Muscle of leg (tissue), 11 donors: ENCODE measurements around the gene ALDH9A1. TPM values are rescaled to one million over a fixed set of nuclear protein-coding genes. Genes with fewer than 3 reads are reported as not detected.
"Not testable (repeated sequence)": the region's sequence is repeated elsewhere in the genome, so short reads cannot be mapped to it uniquely, and the experiment has no call there.

ENCODE experiments used
- DNase-seq: peaks from one replicate; pipeline ENCODE4 v3.0.0; 2013
- H3K27ac ChIP-seq: one replicate; pipeline ENCODE4 v1.5.1; 2013; ENCODE audit warnings: mild to moderate bottlenecking, low read length, control low read depth
- H3K27me3 ChIP-seq: one replicate; pipeline ENCODE4 v1.6.1; 2013; ENCODE audit warnings: low read length; ENCODE audit not compliant: control insufficient read depth, insufficient read depth
- H3K36me3 ChIP-seq: one replicate; pipeline ENCODE4 v1.6.1; 2013; ENCODE audit warnings: low read length; ENCODE audit not compliant: control insufficient read depth, insufficient read depth
- H3K4me1 ChIP-seq: one replicate; pipeline ENCODE4 v1.6.1; 2013; ENCODE audit warnings: low read length; ENCODE audit not compliant: control insufficient read depth, insufficient read depth
- H3K4me3 ChIP-seq: one replicate; pipeline ENCODE4 v1.5.1; 2013; ENCODE audit warnings: low read length, control low read depth
- H3K9me3 ChIP-seq: replicated peaks from 2 replicates; pipeline ENCODE4 v1.6.1; 2013; ENCODE audit warnings: low read depth, low read length; ENCODE audit not compliant: control insufficient read depth
- WGBS: methylation state at CpG from one replicate; pipeline ENCODE4 v1.1.5; 2013; ENCODE audit warnings: missing lambda C conversion rate; ENCODE audit not compliant: insufficient coverage; 5-methylcytosine and 5-hydroxymethylcytosine counted together
- polyA plus RNA-seq, 8 donors: library from polyadenylated mRNA; unstranded; fragments of 120-200 nt; gene quantifications; one replicate each; pipeline versions ENCODE4 v1.2.1 to v1.2.3, GENCODE V29; 2013; ENCODE audit warnings: inconsistent platforms in 1 of 8, low replicate concordance in 1 of 8; ENCODE audit not compliant: insufficient read length in 8 of 8, insufficient read depth in 1 of 8
- total RNA-seq: library from RNA; stranded (reverse); fragments of 120-200 nt; gene quantifications from one replicate; pipeline ENCODE4 v1.2.4, GENCODE V29; 2013

ALDH9A1 gene
- total and polyA plus RNA-seq, 9 donors = 37.1 to 55.2 (median 42.4) TPM

DNA sequence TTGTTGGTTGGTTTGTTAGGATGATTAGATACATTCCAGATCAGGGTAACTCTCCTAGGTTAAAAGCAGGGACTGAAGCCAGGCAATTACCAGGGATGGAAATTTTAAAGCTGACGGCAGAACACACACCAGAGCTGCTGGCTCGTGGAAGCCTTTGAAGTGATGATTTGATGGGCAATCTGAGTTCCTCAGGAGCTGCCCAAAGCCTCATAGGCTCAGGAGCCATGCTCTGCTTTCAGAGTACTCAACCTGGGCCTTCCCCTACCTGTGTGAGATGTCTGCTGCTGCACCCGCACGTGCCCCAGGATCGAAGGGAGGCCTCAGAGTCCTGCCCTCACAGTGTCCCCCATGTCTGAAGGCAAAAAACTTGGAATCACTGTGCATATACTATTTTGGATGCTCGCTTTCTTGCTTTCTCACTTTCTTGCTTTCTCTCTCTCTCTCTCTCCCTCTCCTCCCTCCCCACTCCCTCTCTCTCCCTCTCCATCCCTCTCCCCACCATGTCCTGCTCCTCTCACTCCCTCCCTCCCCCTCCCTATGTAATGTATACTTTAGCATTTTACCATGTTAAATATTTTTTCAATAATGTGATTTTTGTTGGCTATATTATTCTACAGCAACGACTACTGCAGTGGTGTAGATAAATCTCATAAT, 49.3 kb downstream of the ALDH9A1 start:
- Histone ChIP-seq H3K4me3 (no peak overlapping the region), H3K27me3 (no peaks in the 10 kb centered on the region), H3K4me1 (no peaks in the 10 kb centered on the region), H3K9me3 (no peaks in the 10 kb centered on the region), H3K27ac (no peak overlapping the region), H3K36me3 (peaks cover 24% of the 10 kb centered on the region)
- WGBS = 61% methylated on average over 3 of the region's 7 CpGs
- DNase-seq = no peak

DNA sequence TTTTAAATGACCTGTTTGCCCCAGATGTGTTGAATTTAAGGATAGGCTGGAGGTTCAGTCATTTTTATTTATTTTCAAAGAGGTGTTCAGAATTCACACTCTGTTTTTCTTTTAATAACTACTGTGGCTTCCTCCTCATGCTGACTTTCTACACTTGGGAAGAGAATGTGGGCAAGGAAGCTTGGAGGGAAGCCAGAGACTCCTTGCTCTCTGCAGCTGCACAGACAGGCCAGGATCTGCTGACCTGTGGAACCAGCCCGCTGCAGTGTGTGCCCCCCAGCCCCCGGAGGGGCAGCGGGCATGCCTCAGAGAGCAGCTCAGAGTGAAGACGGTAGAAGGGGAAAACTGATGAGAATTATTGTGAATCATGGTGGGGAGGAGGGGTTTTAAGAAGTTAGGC, 50.4 kb downstream of the ALDH9A1 start:
- H3K36me3 ChIP-seq = peaks cover 17% of the 10 kb centered on the region
- no peaks in the 10 kb centered on the region for H3K4me1 ChIP-seq
- no peaks in the 10 kb centered on the region for H3K27me3 ChIP-seq
- no peaks in the 10 kb centered on the region for H3K9me3 ChIP-seq
- no peak overlapping the region for H3K27ac ChIP-seq
- 93% methylated on average over 4 of the region's 4 CpGs for WGBS
- H3K4me3 ChIP-seq = no peak overlapping the region
- DNase-seq = no peak

DNA sequence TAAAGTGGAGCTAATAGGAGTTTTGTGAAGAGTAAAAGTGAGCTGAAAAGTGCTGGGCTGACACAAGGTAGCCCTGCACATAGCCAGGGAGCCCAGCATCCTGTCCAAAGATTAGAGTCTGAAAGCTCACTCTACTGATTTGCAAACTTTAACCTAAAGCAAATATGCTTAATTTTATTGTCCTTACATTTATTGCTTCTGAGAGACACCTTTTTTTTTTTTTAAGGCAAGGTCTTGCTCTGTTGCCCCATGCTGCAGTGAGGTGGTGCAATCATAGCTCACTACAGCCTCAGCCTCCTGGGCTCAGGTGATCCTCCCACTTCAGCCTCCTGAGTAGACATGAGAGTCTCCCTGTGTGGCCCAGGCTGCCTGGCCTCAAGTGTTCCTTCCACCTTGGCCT, 50.8 kb downstream of the ALDH9A1 start:
- H3K9me3 ChIP-seq = no peaks in the 10 kb centered on the region
- DNase-seq = no peak
- H3K4me1 ChIP-seq = no peaks in the 10 kb centered on the region
- no peak overlapping the region for H3K4me3 ChIP-seq
- H3K36me3 ChIP-seq = peaks cover 12% of the 10 kb centered on the region
- H3K27me3 ChIP-seq = no peaks in the 10 kb centered on the region
- H3K27ac ChIP-seq = no peak overlapping the region

DNA sequence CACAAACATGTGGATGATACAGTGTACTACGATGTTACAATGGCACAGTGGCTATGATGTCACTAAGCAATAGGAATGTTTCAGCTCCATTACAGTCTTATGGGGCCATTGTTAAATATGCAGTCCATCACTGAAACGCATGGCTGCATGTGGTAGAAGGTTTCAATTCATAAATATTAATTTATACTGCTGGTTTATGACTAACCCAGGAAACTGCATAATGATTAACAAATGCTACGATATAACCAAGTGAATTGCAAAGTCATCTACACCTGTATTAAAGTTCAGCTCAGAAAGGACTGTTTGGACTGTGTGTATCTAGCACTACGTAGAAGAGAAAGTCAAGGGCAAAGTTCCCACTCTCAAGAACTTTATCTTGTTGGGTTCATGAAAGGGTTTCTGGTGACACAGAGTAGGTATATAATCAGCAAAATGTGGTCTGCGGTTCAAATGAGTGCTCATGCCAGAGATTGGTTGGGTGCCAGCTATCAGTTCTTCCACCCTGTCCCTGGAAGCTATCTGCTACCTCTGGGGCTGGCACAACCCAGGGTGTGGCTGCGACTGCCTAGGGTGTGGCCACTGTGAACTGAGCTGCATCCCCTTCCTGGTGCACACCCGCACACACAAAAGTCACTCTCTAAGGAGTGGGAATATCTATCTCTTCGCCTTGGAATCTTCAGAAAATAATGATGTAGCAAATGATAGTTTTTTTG, 52.6 kb downstream of the ALDH9A1 start:
- Histone ChIP-seq H3K4me3 (no peak overlapping the region), H3K36me3 (peaks cover 8% of the 10 kb centered on the region), H3K4me1 (no peaks in the 10 kb centered on the region), H3K27me3 (no peaks in the 10 kb centered on the region), H3K9me3 (no peaks in the 10 kb centered on the region), H3K27ac (no peak overlapping the region)
- DNase-seq = no peak
- WGBS = 50% methylated on average over 1 of the region's 8 CpGs

DNA sequence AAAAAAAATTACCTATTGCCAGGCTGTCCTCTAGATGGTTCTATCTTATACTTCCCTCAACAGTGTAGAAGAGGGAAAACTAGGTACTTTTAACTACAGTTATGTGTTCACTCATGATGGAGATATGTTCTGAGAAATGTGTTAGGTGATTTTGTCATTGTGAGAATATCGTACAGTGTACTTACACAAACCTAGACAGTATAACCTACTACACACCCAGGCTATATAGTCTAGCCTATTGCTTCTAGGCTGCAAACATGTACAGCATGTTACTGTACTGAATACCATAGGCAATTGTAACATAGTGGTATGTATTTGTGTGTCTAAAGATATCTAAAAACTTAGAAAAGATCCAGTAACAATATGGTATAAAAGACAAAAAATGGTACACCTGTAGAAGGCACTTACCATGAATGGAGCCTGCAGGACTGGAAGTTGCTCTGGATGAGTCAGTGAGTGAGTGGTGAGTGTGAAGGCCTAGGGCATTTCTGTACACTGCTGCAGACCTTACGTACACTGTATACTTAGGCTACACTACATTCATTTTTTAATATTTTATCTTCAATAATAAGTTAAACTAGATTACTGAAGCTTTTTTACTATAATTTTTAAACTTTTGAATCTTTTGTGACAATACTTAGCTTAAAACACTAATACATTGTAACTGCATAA, 54.2 kb downstream of the ALDH9A1 start:
- H3K27me3 ChIP-seq = no peaks in the 10 kb centered on the region
- no peaks in the 10 kb centered on the region for H3K4me1 ChIP-seq
- no CpG with 5 or more reads among the region's 2 CpGs for WGBS

DNA sequence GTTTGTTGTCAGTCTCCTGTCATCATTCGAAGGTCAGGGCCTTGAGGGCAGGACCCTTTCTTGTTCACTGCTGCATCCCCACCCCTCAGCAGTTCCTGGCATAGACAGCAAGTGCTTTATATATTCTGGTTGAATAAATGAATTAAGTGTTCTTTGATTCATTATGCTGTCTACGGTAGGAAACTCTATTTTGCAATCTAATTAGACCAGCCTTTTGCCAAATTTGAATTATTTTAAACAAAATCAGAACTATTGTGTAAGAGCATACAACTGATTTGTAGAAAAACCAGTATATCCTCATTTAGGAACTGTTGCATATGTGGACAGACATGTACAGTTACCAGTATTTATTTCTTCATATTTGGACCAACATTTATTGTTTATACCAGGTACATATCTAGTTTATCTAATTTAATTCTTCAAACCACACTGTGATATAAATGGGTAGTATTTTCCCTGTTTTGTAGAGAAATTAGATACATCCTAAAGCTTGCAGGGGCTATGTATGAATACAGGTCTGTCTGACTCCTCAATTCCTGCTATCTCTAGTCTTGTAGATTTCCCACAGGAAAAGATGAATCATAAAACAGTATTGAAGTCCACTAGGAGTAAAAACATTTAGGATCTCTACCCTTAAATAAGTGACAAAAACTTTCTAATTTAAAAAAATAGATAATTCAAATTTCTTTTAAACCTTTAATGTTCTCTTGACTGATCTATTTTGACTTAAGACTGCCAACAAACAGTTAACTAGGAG, 57.0 kb downstream of the ALDH9A1 start:
- WGBS = no CpG with 5 or more reads among the region's 2 CpGs
- H3K4me3 ChIP-seq = no peak overlapping the region
- peaks cover 2% of the 10 kb centered on the region for H3K36me3 ChIP-seq
- no peaks in the 10 kb centered on the region for H3K4me1 ChIP-seq
- H3K27me3 ChIP-seq = no peaks in the 10 kb centered on the region
- DNase-seq = no peak
- H3K27ac ChIP-seq = no peak overlapping the region
- no peaks in the 10 kb centered on the region for H3K9me3 ChIP-seq

More for the DNA sequence above, 54.2 kb downstream of the ALDH9A1 start:
- peaks cover 2% of the 10 kb centered on the region for H3K36me3 ChIP-seq
- no peak overlapping the region for H3K27ac ChIP-seq
- H3K9me3 ChIP-seq = no peaks in the 10 kb centered on the region
- no peak overlapping the region for H3K4me3 ChIP-seq
- no peak for DNase-seq

DNA sequence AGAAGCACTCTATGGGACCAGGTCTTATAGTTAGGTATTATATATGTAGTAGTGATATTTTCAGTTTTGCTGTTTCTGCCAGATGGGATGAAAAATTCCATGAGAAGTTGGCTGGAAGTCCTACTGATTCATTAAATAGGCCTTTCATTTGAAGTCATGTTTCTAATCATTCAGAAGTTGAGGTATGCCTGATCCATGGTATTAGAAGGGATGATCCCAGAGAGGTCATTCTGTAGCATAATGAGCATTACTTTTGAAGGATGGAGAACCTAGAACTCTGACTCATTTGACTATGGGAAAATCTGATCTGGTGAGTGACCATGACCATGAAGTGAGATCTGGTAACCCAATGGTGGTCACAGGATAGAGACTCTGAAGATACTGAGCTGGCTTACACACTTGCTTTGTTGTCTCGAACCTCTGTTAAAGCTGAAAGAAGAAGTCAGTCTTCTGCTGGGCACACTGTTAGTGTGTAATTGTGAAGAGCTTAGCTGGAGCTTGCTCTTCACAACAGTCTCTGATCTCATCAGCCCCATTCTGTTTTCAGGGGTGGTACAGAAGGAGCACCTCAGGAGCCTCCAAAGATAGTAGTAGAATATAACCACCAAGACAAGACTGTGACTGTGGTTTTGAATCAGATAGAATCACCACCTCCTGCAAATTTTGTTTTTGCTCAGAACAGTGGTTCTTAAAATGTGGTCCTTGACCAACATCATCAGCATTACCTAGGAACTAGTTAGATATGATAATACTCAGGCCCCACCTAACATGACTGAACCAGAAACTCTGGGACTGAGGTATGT, 58.3 kb downstream of the ALDH9A1 start:
- DNase-seq = no peak
- Histone ChIP-seq H3K27me3 (no peaks in the 10 kb centered on the region), H3K9me3 (no peaks in the 10 kb centered on the region), H3K4me1 (no peaks in the 10 kb centered on the region), H3K4me3 (no peak overlapping the region), H3K36me3 (peaks cover 2% of the 10 kb centered on the region), H3K27ac (no peak overlapping the region)
- WGBS = no CpG with 5 or more reads among the region's 1 CpG

DNA sequence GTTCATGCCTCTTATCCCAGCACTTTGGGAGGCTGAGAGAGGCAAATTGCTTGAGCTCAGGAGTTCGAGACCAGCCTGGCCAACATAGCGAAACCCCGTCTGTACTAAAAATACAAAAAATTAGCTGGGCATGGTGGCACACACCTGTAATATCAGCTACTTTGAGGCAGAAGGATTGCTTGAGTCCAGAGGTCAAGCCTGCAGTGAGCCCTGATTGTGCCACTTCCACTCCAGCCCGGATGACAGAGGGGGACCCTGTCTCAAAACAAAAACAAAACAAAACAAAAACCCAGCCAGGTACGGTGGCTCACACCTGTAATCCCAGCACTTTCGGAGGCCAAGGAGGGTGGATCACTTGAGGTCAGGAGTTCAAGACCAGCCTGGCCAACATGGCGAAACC, 60.2 kb downstream of the ALDH9A1 start:
- H3K9me3 ChIP-seq, H3K4me3 ChIP-seq, H3K4me1 ChIP-seq, DNase-seq, H3K27me3 ChIP-seq, H3K36me3 ChIP-seq, H3K27ac ChIP-seq: not testable (repeated sequence)
- WGBS = 96% methylated on average over 3 of the region's 7 CpGs

DNA sequence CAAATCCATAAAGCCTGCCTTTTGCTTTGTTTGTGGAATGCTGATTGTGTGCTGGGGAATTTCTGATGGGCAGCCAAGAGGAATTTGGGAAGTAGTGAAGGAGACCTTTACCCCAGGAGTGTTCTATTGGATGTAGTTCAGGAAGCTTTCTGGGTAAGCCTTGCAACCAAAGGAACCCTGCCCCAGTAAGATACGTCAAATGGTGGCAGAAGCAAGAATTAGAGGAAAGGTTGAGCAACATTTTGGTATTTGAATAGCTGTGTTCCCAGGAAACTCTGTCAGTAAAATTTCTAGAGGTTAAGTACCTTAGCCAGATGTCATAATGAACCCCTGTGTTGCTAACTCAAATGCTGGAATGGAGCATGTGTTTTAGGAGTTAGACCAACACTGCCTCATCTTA, 60.9 kb downstream of the ALDH9A1 start:
- no peak overlapping the region for H3K4me3 ChIP-seq
- no peak overlapping the region for H3K27ac ChIP-seq
- H3K9me3 ChIP-seq = no peaks in the 10 kb centered on the region
- peaks cover 2% of the 10 kb centered on the region for H3K36me3 ChIP-seq
- H3K27me3 ChIP-seq = no peaks in the 10 kb centered on the region
- peaks cover 3% of the 10 kb centered on the region for H3K4me1 ChIP-seq
- DNase-seq = no peak
- 50% methylated on average over 1 of the region's 1 CpG for whole genome bisulfite sequencing
